ENCODE measurements around the gene SLC46A1. TPM values are rescaled to one million over a fixed set of nuclear protein-coding genes. Genes with fewer than 3 reads are reported as not detected.

Gene SLC46A1
- total and polyA plus RNA-seq, 2 of the 13 experiments (the other 11 are each of a cell fraction or from before 2014, with no cell fraction given) = 19.6 to 22.6 TPM

DNA sequence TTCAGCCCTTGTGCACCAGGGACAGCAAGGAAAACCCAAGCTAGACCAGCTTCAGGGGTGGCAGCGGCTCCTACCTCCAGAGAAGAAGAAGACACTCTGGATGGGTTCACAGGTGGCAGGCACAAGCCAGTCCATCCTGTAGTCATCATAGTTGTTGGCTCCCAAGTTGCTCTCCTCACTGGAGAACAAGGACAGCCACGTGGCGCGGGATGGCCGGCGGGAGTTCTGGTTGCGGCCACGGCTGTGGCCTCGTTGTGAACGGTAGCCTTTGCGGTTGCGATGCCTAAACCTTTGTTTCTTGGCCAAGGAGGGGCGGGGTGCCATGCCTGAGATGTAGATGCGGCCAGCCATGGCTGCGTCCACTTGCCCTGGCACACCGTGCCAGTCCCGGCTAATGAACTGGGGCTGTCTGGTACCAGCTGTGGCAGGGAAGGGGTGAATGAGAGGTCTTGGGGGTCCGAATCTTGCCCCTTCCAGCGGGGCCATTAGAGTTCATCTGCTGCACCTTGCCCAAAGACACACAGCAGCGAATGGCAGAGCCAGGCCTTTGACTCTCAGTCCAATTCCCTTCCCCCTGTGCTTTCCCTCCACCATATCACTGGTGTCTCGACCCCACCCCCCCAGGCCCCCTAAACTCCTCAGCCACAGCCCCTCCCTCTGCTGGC lies 38.2 kb downstream of the SLC46A1 start:
- 0 out of 2 replicates have a peak overlapping the region, but pooled peaks have one; percentile 24 for H3K9ac ChIP-seq (ENCODE audit: insufficient read depth, low read depth, low read length)
- ATAC-seq (no peak), FAIRE-seq (no peak), DNase-seq (ENCODE audit: low spot score) (no peak)
- peaks cover 2 to 14% of the 10 kb centered on the region in 2 experiments; a peak in 4 of 5 replicates for H3K36me3 ChIP-seq (replicated peaks in 1 of 2; ENCODE audit: control insufficient read depth in 1 of 2, insufficient read depth in 2 of 2, low read length in 2 of 2)
- ChIA-PET CTCF (ENCODE audit: low intra/inter-chr PET ratio, low total read pairs) (no interaction called here), POLR2A (interaction anchor here (0.5 to 8.3 kb wide), 17 partner anchors 11 to 113 kb away, joined by 3 to 183 read pairs (median 6); partner anchors contain the start of genes IFT20, POLDIP2, SLC46A1 and TMEM97)
- H3K4me3 ChIP-seq (replicated peaks in 1 of 3; ENCODE audit: insufficient read depth in 1 of 3, low read depth in 2 of 3, low read length in 3 of 3) = peak overlapping the region in 1 of 3 experiments; percentile 77; a peak in 1 of 6 replicates
- WGBS (ENCODE audit: low lambda C conversion rate) = 80% methylated on average over 19 of the region's 21 CpGs
- no peaks in the 10 kb centered on the region for H3K27me3 ChIP-seq (ENCODE audit: control insufficient read depth in 1 of 2, insufficient read depth in 2 of 2, low read length in 2 of 2)
- H2AFZ ChIP-seq (ENCODE audit: low read length) = no peak overlapping the region
- H3K79me2 ChIP-seq (ENCODE audit: insufficient read depth, low read length) = peaks cover 7% of the 10 kb centered on the region
- peak overlapping the region; percentile 92 for H3K27ac ChIP-seq (ENCODE audit: extremely low read length, insufficient read depth, low read length)
- in situ Hi-C loops (cut with HindIII; ENCODE audit: extremely low pct_ligation_motif_present, low pct_unique_long_range_greater_than_20kb) = no loop called here
- H3K9me3 ChIP-seq (ENCODE audit: low read length) = no peaks in the 10 kb centered on the region
- H3K4me2 ChIP-seq (ENCODE audit: low read depth, low read length) = peak overlapping the region; percentile 96
- no TSS peak for BruUV-seq (replicated peaks)
- intact Hi-C loops (cut with micrococcal nuclease; ENCODE audit: unreplicated experiment) = no loop called here
- peaks cover 52% of the 10 kb centered on the region for H3K4me1 ChIP-seq (ENCODE audit: insufficient read depth, low read length)
- H4K20me1 ChIP-seq (ENCODE audit: insufficient read depth, low read length) = no peaks in the 10 kb centered on the region
- TF ChIP-seq HNRNPL (IDR thresholded peaks at IDR 0.05; ENCODE audit: low read depth, low read length) = peak; percentile 61; the same call in 1 of the 2 replicates
- TF ChIP-seq CHCHD3 (CRISPR knock-in tag; IDR thresholded peaks at IDR 0.05) = 0 out of 2 replicates have a peak, but pooled peaks have one; percentile 74
- TF ChIP-seq AKAP8 (CRISPR knock-in tag; IDR thresholded peaks at IDR 0.05) = peak; percentile 67; the same call in 1 of the 2 replicates
- TF ChIP-seq WIZ (CRISPR knock-in tag; IDR thresholded peaks at IDR 0.05) = no peak
- TF ChIP-seq ZNF879 (CRISPR knock-in tag; IDR thresholded peaks at IDR 0.05) = 0 out of 2 replicates have a peak, but pooled peaks have one; percentile 25
- no peak for TF ChIP-seq SMAD9 (CRISPR knock-in tag; IDR thresholded peaks at IDR 0.05)
- TF ChIP-seq, protein P1, sequence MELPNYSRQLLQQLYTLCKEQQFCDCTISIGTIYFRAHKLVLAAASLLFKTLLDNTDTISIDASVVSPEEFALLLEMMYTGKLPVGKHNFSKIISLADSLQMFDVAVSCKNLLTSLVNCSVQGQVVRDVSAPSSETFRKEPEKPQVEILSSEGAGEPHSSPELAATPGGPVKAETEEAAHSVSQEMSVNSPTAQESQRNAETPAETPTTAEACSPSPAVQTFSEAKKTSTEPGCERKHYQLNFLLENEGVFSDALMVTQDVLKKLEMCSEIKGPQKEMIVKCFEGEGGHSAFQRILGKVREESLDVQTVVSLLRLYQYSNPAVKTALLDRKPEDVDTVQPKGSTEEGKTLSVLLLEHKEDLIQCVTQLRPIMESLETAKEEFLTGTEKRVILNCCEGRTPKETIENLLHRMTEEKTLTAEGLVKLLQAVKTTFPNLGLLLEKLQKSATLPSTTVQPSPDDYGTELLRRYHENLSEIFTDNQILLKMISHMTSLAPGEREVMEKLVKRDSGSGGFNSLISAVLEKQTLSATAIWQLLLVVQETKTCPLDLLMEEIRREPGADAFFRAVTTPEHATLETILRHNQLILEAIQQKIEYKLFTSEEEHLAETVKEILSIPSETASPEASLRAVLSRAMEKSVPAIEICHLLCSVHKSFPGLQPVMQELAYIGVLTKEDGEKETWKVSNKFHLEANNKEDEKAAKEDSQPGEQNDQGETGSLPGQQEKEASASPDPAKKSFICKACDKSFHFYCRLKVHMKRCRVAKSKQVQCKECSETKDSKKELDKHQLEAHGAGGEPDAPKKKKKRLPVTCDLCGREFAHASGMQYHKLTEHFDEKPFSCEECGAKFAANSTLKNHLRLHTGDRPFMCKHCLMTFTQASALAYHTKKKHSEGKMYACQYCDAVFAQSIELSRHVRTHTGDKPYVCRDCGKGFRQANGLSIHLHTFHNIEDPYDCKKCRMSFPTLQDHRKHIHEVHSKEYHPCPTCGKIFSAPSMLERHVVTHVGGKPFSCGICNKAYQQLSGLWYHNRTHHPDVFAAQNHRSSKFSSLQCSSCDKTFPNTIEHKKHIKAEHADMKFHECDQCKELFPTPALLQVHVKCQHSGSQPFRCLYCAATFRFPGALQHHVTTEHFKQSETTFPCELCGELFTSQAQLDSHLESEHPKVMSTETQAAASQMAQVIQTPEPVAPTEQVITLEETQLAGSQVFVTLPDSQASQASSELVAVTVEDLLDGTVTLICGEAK (IDR thresholded peaks at IDR 0.05) = no peak
- TF ChIP-seq, protein P1 (CRISPR knock-in tag; IDR thresholded peaks at IDR 0.05) = no peak
- TF ChIP-seq HMG20A (CRISPR knock-in tag; IDR thresholded peaks at IDR 0.05; ENCODE audit: borderline replicate concordance) = no peak
- peak; percentile 64; the same call in 1 of the 2 replicates for TF ChIP-seq ZBTB33 (CRISPR knock-in tag; IDR thresholded peaks at IDR 0.05)
- TF ChIP-seq ZNF768 (CRISPR knock-in tag; IDR thresholded peaks at IDR 0.05) = peak; percentile 40; the same call in 1 of the 2 replicates
- 0 out of 2 replicates have a peak, but pooled peaks have one; percentile 39 for TF ChIP-seq IRF9 (CRISPR knock-in tag; IDR thresholded peaks at IDR 0.05; ENCODE audit: borderline replicate concordance)
